Right lobe of liver (tissue), 6 donors: ENCODE measurements around the gene SRRM5. TPM values are rescaled to one million over a fixed set of nuclear protein-coding genes. Genes with fewer than 3 reads are reported as not detected.

Experiments used
- ATAC-seq, 4 donors: fragments of 200-7000 bp; cut with Tn5 transposase; one replicate each; pipeline ENCODE4 v1.9.1; 2020; ENCODE audit warnings: mild to moderate bottlenecking in 4 of 4, moderate library complexity in 4 of 4
- DNase-seq, 3 donors: peaks; one replicate each; pipeline ENCODE4 v3.0.0-alpha.2; 2020
- H3K27ac ChIP-seq, 3 donors: fragments of 200-600 bp; one replicate each; pipeline ENCODE4 v1.8.0; 2022
- H3K27me3 ChIP-seq, 2 donors: fragments of 200-600 bp; one replicate each; pipeline ENCODE4 v1.8.0; 2022
- H3K36me3 ChIP-seq, 4 donors: fragments of 200-600 bp; sonication (generic) in 1 of 4; one replicate each; pipeline versions ENCODE4 v1.5.1 to v1.8.0; 2017 to 2022; ENCODE audit warnings: control low read depth in 1 of 4
- H3K4me1 ChIP-seq, 4 donors: fragments of 200-600 bp; sonication (generic) in 1 of 4; one replicate each; pipeline versions ENCODE4 v1.5.1 to v1.8.0; 2017 to 2022; ENCODE audit warnings: control low read depth in 1 of 4
- H3K4me3 ChIP-seq, 3 donors: fragments of 200-600 bp; one replicate each; pipeline ENCODE4 v1.8.0; 2022
- H3K9me3 ChIP-seq, 4 donors: fragments of 200-600 bp; sonication (generic) in 1 of 4; one replicate each; pipeline versions ENCODE4 v1.5.1 to v1.8.0; 2017 to 2022; ENCODE audit warnings: control low read depth in 1 of 4
- POLR2A ChIP-seq: fragments of 450-650 bp; IDR thresholded peaks from one replicate; pipeline ENCODE4 v1.6.1; 2017; ENCODE audit warnings: antibody characterized with exemption, mild to moderate bottlenecking
- WGBS: methylation state at CpG from one replicate; pipeline ENCODE4 v1.1.6; 2018; ENCODE audit warnings: low coverage, low lambda C conversion rate; ENCODE audit not compliant: insufficient coverage; ENCODE audit errors: missing lambda C conversion rate; 5-methylcytosine and 5-hydroxymethylcytosine counted together
- intact Hi-C, 2 donors: fragments of 100-400 bp; cut with DNase I; formaldehyde crosslinking; loops; one replicate each; pipeline versions ENCODE4 v1.11.2 to v1.14.1; 2022
- total RNA-seq, 6 experiments: library from RNA; depleted of rRNA in 2 of 6; stranded (reverse); fragments of >200 nt in 2 of 6; fragmentation: NEBNext Ultra II Directional in 3 of 6; extraction: Animal tissue kit (Norgen Biotek cat#: 25700) in 3 of 6; gene quantifications; one replicate each; pipeline versions ENCODE4 v1.1.0 to v1.2.4, GENCODE V29; 2016 to 2023
- TF ChIP-seq, protein P1 (sequence below), 4 donors: fragments of 200-600 bp in 3 of 4; fragments of 450-650 bp in 1 of 4; IDR thresholded peaks; one replicate each; pipeline versions ENCODE4 v1.5.1 to v1.8.0; 2016 to 2022; ENCODE audit warnings: antibody characterized with exemption in 4 of 4, mild to moderate bottlenecking in 2 of 4
- donor health status: DM: no; HTN: yes; CAD: no.
- donor health status: DM: no; HTN: no; CAD: no.
- donor health status: DM: no; HTN: no; CAD: no.
- donor health status: DM: no; HTN: yes; CAD: no.
- donor health status: DM: no; HTN: yes; CAD: no.

SRRM5 gene
- total RNA-seq, 6 experiments from 2014 or later: 0.09 to 0.37 (median 0.18) TPM; not detected in 1

DNA sequence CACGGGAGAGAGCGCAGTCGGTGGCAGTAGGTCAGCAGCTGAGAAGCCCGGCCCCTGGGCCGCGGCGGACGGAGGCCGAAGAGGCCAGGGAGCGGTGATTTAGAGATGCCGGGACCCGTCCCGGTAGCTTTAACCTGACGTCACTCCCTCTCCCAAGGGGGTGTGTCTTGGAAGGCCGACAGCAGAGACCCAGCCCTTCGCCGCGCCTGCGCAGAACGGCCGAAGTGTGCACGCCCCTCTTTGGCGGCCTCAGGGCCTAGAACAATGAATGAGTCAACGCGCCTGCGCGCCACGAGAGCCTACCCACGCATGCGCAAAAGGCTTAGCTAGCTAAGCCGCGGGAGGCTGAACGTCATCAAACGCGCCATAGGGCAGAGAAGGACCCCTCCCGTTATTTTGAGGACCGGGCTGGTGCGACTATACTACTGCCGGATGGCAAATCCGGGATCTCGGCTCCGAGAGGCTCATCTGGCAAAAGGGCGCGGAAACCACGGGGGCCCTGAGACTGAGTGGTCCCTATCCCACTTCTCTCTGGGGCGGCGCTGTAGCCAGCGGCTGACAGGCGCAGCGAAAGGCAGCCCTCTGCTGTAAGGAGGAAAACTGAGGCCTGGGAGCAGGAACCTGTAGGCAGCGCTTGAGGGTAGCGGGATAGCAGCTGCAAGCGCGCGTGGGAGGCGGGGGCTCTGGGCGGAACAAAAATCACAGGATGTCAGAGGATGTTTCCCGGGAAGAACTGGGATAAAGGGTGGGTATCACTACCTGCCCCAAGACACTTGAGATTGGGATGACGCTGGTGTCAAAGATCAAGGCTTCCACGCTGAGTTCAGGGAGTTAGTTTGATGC lies 15.7 kb upstream of the SRRM5 start, which contains the start of the genes IRGQ and ZNF576:
TSS of gene IRGQ (minus strand) at position 136 of the 843 bp plus-strand sequence. CDS start 796 bp downstream, outside the sequence.
TSS of gene ZNF576 (plus strand) at position 597 of the 843 bp plus-strand sequence. CDS start 514 bp downstream, outside the sequence.
- peaks cover 0 to 26% (median 1%) of the 10 kb centered on the region in 4 donors for H3K36me3 ChIP-seq
- H3K4me3 ChIP-seq: peak within 1 kb of the TSS; percentile 58 to 85 (median 76)
- H3K9me3 ChIP-seq: no peaks in the 10 kb centered on the region
- intact Hi-C loops: no loop called here
- WGBS: 0% methylated on average over 18 of the region's 60 CpGs
- H3K27ac ChIP-seq: peak within 1 kb of the TSS; percentile 92 to 98 (median 96)
- ATAC-seq: peak; percentile 91 to 94 (median 93)
- TF ChIP-seq, protein P1, sequence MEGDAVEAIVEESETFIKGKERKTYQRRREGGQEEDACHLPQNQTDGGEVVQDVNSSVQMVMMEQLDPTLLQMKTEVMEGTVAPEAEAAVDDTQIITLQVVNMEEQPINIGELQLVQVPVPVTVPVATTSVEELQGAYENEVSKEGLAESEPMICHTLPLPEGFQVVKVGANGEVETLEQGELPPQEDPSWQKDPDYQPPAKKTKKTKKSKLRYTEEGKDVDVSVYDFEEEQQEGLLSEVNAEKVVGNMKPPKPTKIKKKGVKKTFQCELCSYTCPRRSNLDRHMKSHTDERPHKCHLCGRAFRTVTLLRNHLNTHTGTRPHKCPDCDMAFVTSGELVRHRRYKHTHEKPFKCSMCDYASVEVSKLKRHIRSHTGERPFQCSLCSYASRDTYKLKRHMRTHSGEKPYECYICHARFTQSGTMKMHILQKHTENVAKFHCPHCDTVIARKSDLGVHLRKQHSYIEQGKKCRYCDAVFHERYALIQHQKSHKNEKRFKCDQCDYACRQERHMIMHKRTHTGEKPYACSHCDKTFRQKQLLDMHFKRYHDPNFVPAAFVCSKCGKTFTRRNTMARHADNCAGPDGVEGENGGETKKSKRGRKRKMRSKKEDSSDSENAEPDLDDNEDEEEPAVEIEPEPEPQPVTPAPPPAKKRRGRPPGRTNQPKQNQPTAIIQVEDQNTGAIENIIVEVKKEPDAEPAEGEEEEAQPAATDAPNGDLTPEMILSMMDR (IDR thresholded peaks at IDR 0.05): no peak
- peak; percentile 86 for TF ChIP-seq POLR2A
- DNase-seq: peak; percentile 100
- H3K27me3 ChIP-seq: no peaks in the 10 kb centered on the region
- peaks cover 0 to 31% (median 10%) of the 10 kb centered on the region in 4 donors for H3K4me1 ChIP-seq

DNA sequence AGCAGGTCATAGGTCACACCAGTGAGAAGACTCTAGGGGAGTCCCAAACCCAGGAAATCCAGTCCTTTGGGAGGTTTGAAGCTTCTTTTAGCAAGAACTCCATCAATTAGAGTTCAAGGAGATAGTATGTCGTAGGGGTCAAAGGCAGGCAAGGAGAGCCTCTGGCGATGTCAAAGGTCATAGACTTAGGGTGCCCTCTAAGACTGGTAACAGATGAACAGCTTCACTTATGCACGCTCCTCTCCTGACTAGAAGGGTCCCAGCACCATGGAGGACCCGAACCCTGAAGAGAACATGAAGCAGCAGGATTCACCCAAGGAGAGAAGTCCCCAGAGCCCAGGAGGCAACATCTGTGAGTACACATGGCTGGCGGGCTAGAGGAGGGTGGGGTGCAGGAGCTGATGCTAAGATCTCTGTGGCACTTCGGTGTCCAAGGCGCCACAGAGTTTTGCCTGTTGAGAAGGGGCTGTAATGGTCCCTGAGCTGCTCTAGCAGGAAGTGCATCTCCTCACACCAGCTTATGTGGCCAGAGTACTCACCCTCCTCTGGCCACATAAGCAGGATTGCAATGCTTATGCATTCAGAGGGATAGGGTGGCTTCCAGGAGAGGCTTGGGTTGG lies 14.9 kb upstream of the SRRM5 start:
- intact Hi-C loops: no loop called here
- 21% methylated on average over 5 of the region's 7 CpGs for WGBS
- Histone ChIP-seq H3K27ac (peak overlapping the region; percentile 92 to 98 (median 96)), H3K4me1 (peaks cover 0 to 31% (median 10%) of the 10 kb centered on the region in 4 donors), H3K27me3 (no peaks in the 10 kb centered on the region), H3K36me3 (peaks cover 0 to 30% (median 1%) of the 10 kb centered on the region in 4 donors), H3K9me3 (no peaks in the 10 kb centered on the region), H3K4me3 (peak overlapping the region; percentile 58 to 85 (median 76))
- DNase-seq (peak in 1 of 3 donors; percentile 24), ATAC-seq (no peak)
- no peak for TF ChIP-seq POLR2A
- TF ChIP-seq, protein P1 (IDR thresholded peaks at IDR 0.05): no peak

GRCh38 chr19:43597876-43598275 lies 14.0 kb upstream of the SRRM5 start:
- TF ChIP-seq POLR2A: no peak
- TF ChIP-seq, protein P1 (IDR thresholded peaks at IDR 0.05): no peak
- WGBS: 44% methylated on average over 5 of the region's 5 CpGs
- H3K27ac ChIP-seq: no peak overlapping the region
- no peak for DNase-seq
- intact Hi-C loops: no loop called here
- no peak overlapping the region for H3K4me3 ChIP-seq
- ATAC-seq: no peak
- H3K27me3 ChIP-seq: no peaks in the 10 kb centered on the region
- peaks cover 0 to 31% (median 10%) of the 10 kb centered on the region in 4 donors for H3K4me1 ChIP-seq
- no peaks in the 10 kb centered on the region for H3K9me3 ChIP-seq
- peaks cover 0 to 23% (median 1%) of the 10 kb centered on the region in 4 donors for H3K36me3 ChIP-seq

DNA sequence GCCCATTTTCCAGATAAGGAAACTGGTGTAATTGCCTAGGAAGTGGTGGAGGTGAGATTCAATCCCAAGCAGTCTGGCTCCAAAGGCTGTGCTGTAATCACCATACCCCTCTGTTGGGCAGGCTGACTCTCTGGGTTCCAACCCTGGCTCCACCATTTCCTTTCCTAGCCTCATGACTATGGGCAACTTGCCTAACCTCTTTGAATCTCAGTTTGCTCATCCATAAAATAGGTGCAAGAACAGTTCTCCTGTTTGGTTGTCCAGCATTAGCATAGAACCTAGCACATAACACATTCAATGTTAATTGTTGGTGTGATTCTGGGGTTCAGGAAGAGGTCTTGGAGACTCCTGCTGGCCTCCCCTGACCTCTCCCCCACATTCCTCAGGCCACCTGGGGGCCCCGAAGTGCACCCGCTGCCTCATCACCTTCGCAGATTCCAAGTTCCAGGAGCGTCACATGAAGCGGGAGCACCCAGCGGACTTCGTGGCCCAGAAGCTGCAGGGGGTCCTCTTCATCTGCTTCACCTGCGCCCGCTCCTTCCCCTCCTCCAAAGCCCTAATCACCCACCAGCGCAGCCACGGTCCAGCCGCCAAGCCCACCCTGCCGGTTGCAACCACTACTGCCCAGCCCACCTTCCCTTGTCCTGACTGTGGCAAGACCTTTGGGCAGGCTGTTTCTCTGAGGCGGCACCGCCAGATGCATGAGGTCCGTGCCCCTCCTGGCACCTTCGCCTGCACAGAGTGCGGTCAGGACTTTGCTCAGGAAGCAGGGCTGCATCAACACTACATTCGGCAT lies 13.2 kb upstream of the SRRM5 start:
- no peak overlapping the region for H3K4me3 ChIP-seq

More for the DNA sequence above, 13.2 kb upstream of the SRRM5 start:
- Histone ChIP-seq H3K9me3 (no peaks in the 10 kb centered on the region), H3K27me3 (no peaks in the 10 kb centered on the region), H3K27ac (no peak overlapping the region), H3K4me1 (peaks cover 0 to 31% (median 10%) of the 10 kb centered on the region in 4 donors), H3K36me3 (peaks cover 0 to 18% (median 1%) of the 10 kb centered on the region in 4 donors)
- 95% methylated on average over 4 of the region's 19 CpGs for WGBS
- ATAC-seq (no peak), DNase-seq (peak in 2 of 3 donors; percentile 21 to 51)
- TF ChIP-seq, protein P1 (IDR thresholded peaks at IDR 0.05): no peak
- no peak for TF ChIP-seq POLR2A
- intact Hi-C loops: no loop called here
